ENCODE data around the gene KCNJ2. TPM values are rescaled to one million over a fixed set of nuclear protein-coding genes. Genes with fewer than 3 reads are reported as not detected.

KCNJ2 gene
- polyA plus RNA-seq, 1 donor from 2014 or later: 2.3 TPM

- no peak overlapping the region for H2AFZ ChIP-seq (ENCODE audit: low read depth, low read length)
- no peaks in the 10 kb centered on the region for H3K9me3 ChIP-seq (ENCODE audit: low read length)
- no peak overlapping the region for H3K9ac ChIP-seq (ENCODE audit: low read length)
- no peaks in the 10 kb centered on the region for H3K9me2 ChIP-seq (ENCODE audit: insufficient read depth, low read length)
- TF ChIP-seq RAD21 (conservative IDR thresholded peaks at IDR 0.05): no peak
- TF ChIP-seq TAF1 (IDR thresholded peaks at IDR 0.05; ENCODE audit: low read depth): no peak
- TF ChIP-seq EZH2 (IDR thresholded peaks at IDR 0.05; ENCODE audit: borderline replicate concordance, insufficient read depth, low read length, poor library complexity, severe bottlenecking): no peak
- no peak for TF ChIP-seq MXI1 (conservative IDR thresholded peaks at IDR 0.05; ENCODE audit: poor library complexity, severe bottlenecking)
- TF ChIP-seq SMC3 (conservative IDR thresholded peaks at IDR 0.05; ENCODE audit: poor library complexity): no peak
- no peak for TF ChIP-seq POLR2AphosphoS5 (IDR thresholded peaks at IDR 0.05)
- TF ChIP-seq CTCF (IDR thresholded peaks at IDR 0.05; ENCODE audit: poor library complexity, severe bottlenecking): no peak
- no peak for TF ChIP-seq REST (IDR thresholded peaks at IDR 0.05; ENCODE audit: borderline replicate concordance)
- TF ChIP-seq EP300 (conservative IDR thresholded peaks at IDR 0.05; ENCODE audit: poor library complexity, severe bottlenecking): no peak
- H3K79me2 ChIP-seq (replicated peaks; ENCODE audit: insufficient read depth, low read length): no peaks in the 10 kb centered on the region
- no peaks in the 10 kb centered on the region for H3K36me3 ChIP-seq (ENCODE audit: insufficient read depth, low read length)
- H3K27ac ChIP-seq (ENCODE audit: low read length): no peak overlapping the region
- no peak overlapping the region for H3K4me2 ChIP-seq (ENCODE audit: low read length)
- H3F3A ChIP-seq (ENCODE audit: insufficient read depth, low read length, poor library complexity, severe bottlenecking): no peaks in the 10 kb centered on the region
- H3K27me3 ChIP-seq (ENCODE audit: insufficient read depth, low read depth, low read length): no peaks in the 10 kb centered on the region
- H4K20me1 ChIP-seq (ENCODE audit: insufficient read depth): no peaks in the 10 kb centered on the region
- no peak overlapping the region for H3K4me3 ChIP-seq (ENCODE audit: low read length)
Measured at GRCh38 chr17:70225276-70225675, 55.9 kb downstream of the KCNJ2 start.

Other genes starting within 250 kb of the KCNJ2 start
- 1.5 and 1.7 TPM in 2 replicates for gene KCNJ16, start 94.3 kb upstream of the KCNJ2 start, polyA plus RNA-seq